Uterus (tissue), 2 donors: ENCODE data around the gene SREBF1.
A peak's percentile ranks its signal among the peaks of the same experiment; 100 is the strongest.

Source experiments
- CTCF ChIP-seq, 4 experiments: fragments of 200-600 bp in 2 of 4; fragments of 450-650 bp in 2 of 4; sonication (generic) in 2 of 4; IDR thresholded peaks; one replicate each; pipeline ENCODE4 v1.5.1; 2016 to 2019; ENCODE audit warnings: antibody characterized with exemption in 4 of 4, mild to moderate bottlenecking in 2 of 4, moderate library complexity in 1 of 4
- POLR2A ChIP-seq, 2 donors: fragments of 450-650 bp; IDR thresholded peaks; one replicate each; pipeline ENCODE4 v1.6.1; 2016; ENCODE audit warnings: antibody characterized with exemption in 2 of 2, mild to moderate bottlenecking in 1 of 2, moderate library complexity in 1 of 2

DNA sequence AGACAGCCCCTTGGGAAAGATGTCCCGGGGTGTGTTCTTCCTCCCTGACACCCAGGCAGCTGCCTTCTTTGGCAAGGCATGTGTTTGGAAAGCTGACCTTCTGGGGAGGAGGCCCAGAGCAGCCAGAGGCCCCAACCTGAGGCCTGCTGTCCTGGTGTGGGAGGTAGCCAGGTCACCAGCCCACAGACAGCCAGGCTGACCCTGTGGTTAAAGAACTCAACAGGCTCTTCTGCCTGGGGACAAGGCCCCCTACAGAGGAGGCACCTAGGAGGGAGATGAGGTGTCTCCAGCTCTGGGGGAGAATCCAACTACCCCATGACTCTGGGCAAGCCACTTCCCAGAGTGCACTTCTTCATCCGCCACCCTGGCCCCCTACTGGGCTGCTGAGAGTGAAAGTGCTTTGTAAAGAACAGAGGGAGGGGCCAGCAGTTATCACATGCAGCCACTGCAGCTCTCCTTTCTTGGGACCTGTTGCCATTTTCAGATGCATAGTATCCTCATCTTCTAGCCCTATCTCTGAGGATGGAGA is 13.1 kb upstream of the SREBF1 start:
- TF ChIP-seq CTCF (IDR thresholded peaks at IDR 0.05) (peak in 3 of 4 experiments; percentile 16 to 18 (median 16)), POLR2A (IDR thresholded peaks at IDR 0.05) (no peak)
